GM19025 (cell line): Measurements from ENCODE around the gene RAD17.
A peak's percentile ranks its signal among the peaks of the same experiment; 100 is the strongest.
"Not testable (repeated sequence)": the region's sequence is repeated elsewhere in the genome, so short reads cannot be mapped to it uniquely, and the experiment has no call there.

Experiments
- ATAC-seq: cut with Tn5 transposase; IDR thresholded peaks from one replicate; pipeline ENCODE4 v1.9.1; 2021; ENCODE audit warnings: mild to moderate bottlenecking, low read depth, moderate library complexity; ENCODE audit not compliant: unreplicated experiment

Gene RAD17

GRCh38 chr5:69372394-69372793 lies 2.8 kb downstream of the RAD17 start:
- no peak for ATAC-seq

DNA sequence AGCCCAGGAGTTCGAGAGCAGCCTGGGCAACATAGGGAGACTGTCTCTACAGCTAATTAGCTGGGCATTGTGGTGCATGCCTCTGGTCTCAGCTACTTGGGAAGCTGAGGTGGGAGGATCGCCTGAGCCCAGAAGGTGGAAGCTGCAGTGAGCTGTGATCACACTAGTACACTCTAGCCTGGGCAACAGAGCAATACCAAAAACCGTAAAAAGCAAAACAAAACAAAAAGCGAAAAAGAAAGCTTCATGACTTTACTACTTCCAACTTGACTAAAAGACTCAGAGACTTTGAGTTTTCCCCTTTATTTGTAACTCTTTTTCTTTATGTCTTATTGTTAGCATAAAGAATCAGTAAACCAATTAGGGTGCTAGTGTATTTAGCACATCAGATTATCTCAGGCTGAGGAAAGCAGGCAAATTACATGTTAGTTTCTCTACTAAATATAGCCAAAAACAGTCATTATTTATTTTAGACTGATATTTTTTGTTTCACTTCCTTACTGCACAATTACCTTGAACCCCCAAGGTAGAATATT lies 5.4 kb downstream of the RAD17 start:
- ATAC-seq, result peak; percentile 67

GRCh38 chr5:69378376-69378775 lies 8.8 kb downstream of the RAD17 start:
- ATAC-seq, result no peak

DNA sequence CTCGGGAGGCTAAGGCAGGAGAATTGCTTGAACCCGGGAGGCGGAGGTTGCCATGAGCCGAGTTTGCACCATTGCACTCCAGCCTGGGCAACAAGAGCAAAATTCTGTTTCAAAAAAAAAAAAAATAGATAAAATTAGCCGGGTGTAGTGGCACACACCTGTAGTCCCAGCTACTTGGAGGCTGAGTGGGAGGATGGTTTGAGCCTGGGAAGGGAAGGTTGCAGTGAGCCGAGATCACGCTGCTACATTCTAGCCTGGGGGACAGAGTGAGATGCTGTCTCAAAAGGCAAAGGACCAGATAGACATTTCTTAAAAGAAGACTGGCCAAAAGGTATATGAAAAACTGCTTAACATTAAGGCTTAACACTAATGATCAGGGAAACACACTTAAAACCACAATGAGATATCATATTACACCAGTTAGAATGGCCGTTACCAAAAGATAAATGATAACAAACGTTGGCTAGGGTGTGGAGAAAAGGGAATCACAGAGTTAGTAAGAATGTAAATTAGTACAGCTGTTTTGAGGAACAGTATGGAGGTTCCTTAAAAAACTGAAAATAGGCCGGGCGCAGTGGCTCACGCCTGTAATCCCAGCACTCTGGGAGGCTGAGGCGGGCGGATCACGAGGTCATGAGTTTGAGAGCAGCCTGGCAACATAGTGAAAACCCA lies 35.2 kb downstream of the RAD17 start:
- no peak for ATAC-seq

DNA sequence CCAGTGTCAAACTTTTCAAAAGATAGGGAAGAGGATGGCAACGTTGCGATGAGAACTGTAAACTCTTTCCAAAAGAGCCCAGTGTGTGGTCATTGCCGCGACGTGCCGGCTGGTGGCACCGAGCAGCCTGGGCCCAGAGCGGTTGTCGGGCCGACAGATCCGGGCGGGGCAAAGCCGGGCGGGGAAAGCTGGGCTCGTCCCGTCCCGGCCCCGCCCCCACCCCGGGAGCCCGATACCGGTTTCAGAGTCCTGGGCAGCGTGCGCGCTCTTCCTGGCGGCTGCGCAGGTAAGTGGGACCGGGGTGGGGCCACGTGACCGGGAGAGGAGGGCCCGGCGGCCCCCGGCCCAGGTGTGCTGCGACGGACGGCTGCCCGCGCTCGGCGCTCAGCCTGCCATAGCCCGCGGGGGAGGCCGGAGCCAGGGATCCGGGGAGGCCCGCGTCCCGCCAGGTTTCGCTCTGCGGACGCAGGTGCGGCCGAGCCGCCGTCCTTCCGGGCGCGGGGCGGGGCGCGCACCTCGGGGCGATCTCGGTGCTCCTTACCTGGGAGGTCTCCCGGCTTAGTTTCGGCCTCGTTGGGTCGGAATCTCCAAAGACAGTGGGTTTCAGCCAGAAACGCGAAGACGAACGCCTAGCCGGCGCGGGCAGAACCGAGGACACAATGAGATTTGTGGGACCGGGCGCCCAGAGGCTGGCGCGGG lies 45.4 kb downstream of the RAD17 start, which contains the start of gene MARVELD2:
Gene MARVELD2 (plus strand): TSS at position 232 of the 699 bp plus-strand sequence. CDS start 4,270 bp downstream, outside the sequence.
- peak; percentile 80 for ATAC-seq

GRCh38 chr5:69415584-69415958 lies 46.0 kb downstream of the RAD17 start:
- no peak for ATAC-seq

DNA sequence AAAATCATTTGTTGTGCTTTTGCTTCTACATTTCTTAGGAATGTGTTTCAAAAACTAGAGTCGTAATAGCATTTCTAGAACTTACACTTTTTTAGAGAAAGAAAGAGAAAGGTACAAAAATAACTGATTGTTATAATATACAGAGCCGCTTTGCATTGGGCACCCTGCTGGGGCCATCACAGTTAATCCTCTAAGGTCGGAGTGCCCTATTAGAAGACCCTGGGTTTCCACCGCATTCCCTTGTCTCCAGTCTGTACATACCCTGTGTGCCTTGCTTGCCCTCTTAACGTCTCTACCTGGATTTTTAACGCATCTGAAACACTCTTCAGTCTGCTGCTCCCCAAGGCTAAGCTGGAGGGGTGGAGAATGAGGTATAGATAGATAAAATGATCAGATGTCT lies 46.6 kb downstream of the RAD17 start:
- no peak for ATAC-seq

- no peak for ATAC-seq
These were observed 47.1 kb downstream of the RAD17 start for GRCh38 chr5:69416699-69417098.

DNA sequence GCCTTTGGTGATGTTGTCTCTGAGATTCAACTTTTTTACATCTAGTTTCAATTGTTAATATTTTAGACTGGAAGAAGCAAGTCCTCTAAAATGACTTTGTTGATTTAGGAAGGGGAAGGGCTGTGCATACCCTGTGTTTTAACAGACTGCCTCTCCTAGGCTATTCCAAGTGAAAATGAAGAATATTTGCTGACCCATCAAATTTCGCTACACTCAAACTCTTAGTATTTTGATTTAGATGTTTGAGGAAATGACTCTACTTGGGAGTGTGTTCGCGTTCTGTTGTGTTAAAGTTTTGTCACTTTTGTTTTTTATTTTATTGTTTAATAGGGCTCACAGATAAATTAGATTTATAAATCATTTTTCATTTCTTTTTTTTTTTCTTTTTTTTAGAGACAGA lies 48.9 kb downstream of the RAD17 start:
- no peak for ATAC-seq

DNA sequence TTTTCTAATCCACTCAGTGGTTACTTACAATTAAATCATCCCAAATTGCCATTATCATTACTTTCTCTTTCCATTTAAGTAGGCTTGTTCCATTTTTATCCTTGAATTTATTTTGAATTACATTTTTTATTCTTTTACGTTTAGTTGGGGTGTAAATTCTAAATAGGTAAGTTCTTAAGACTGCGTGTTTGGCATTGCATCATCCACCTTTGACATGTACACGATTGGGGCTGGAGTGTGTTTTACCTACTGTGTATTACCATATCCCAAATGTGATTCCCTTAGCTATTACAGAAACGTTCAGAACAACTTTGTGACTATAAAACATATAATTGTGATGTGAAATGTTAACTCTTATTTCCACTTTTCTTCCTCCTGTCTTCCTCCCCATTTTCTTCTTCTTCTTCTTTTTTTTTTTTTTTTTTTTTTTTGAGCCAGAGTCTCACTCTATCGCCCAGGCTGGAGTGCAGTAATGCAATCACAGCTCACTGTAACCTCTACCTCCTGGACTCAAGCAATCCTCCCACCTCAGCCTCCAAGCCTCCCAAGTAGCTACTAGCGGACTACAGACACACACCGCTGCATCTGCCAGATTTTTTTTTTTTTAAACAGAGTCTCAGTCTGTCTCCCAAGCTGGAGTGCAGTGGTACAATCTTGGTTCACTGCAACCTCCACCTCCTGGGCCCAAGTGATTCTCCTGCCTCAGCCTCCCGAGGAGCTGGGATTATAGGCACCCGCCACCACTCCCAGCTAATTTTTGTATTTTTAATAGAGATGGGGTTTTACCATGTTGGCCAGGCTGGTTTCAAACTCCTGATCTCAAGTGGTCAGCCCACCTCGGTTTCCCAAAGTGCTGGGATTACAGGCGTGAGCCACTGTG lies 62.0 kb downstream of the RAD17 start:
- ATAC-seq, result no peak

GRCh38 chr5:69432412-69433206 lies 63.0 kb downstream of the RAD17 start:
- peak; percentile 74 for ATAC-seq

DNA sequence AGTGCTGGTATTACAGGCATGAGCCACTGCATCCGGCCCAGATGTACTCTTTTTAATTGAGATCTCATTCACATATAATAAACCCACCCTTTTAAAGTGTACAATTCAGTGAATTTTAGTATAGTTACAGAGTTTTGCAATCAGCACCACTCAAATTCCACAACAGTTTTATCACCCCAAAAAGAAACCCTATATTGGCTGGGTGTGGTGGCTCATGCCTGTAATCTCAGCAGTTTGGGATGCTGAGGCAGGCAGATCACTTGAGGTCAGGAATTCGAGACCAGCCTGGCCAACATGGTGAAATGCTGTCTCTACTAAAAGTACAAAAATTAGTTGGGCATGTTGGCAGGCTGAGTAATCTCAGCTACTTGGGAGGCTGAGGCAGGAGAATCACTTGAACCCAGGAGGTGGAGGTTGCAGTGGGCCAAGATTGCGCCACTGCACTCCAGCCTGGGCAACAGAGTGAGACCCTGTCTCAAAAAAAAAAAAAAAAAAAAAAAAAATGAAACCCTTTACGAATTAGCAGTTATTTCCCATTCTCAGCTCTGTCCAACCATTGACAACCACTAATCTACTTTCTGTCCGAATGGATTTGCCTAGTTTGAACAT lies 65.8 kb downstream of the RAD17 start:
- not testable (repeated sequence) for ATAC-seq

DNA sequence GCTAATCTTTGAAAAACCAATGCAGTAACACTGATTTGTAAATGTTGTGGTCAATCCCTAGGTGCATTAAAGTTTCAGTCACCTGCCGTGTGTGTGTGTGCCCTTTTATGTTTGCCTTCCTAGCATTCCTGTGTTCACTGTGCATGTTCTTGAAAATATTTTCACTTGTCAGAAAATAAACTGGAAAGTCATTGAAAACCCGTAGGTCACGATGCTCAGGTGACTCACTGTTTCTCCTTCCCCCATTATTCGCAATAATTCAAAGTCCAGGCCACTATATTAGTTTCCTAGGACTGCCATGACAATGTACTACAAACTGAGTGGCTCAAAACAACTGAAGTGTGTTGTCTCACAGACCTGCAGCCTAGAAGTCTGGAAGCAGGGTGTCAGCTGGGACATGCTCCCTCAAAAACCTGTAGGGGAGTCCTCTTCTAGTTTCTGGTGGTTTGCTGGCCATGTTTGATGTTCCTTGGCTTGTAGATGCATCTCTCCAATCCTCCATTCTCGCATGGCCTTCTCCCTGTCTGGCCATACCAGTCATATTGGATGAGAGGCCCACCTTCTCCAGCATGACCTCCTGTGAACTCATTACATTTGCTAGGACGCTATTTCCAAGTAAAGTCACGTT lies 74.6 kb downstream of the RAD17 start:
- no peak for ATAC-seq

DNA sequence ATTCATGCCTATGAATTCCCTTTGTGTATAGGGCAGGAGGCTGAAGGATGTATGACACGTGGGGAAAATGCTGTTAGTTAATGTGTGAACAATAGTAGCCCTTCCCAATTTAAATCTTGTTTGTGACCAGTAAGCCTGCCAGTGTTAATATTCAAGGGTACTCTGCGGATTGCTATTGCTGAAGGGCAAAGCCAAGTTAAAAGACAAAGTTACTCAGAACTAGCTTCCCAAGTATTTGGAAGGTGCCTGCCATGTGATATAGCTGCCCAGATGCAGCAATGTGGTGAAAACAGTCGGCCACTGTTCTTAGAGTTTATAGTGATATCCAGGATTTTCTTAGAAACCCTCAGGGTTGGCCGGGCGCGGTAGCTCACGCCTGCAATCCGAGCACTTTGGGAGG lies 79.9 kb downstream of the RAD17 start:
- no peak for ATAC-seq

DNA sequence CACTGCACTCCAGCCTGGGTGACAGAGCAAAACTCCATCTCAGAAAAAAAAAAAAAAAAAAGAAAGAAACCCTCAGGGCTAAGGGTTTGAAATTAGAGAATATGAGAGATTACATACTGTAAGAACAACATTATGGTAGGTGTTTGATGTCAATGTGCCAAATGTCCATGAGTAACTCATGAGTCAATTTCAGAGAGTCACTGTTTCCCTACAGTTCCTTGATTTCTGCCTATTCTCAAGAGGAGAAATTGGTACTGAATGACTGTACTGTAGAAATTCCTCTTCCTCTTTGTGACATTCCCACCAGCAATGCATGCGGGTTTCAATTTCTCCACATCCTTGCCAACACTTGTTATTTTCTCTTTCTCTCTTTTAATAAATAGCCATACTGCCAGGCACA lies 80.5 kb downstream of the RAD17 start:
- ATAC-seq, result no peak

DNA sequence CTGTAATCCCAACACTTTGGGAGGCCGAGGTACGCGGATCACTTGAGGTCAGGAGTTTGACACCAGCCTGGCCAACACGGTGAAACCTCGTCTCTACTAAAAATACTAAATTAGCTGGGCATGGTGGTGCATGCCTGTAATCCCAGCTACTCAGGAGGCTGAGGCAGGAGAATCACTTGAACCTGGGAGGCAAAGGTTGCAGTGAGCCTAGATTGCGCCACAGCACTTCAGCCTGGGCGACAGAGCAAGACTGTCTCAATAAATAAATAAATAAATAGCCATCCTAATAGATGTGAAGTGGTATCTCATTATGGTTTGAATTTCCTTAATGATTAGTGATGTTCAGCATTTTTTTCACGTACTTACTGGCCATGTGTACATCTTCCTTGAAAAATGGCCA lies 80.9 kb downstream of the RAD17 start:
- not testable (repeated sequence) for ATAC-seq

DNA sequence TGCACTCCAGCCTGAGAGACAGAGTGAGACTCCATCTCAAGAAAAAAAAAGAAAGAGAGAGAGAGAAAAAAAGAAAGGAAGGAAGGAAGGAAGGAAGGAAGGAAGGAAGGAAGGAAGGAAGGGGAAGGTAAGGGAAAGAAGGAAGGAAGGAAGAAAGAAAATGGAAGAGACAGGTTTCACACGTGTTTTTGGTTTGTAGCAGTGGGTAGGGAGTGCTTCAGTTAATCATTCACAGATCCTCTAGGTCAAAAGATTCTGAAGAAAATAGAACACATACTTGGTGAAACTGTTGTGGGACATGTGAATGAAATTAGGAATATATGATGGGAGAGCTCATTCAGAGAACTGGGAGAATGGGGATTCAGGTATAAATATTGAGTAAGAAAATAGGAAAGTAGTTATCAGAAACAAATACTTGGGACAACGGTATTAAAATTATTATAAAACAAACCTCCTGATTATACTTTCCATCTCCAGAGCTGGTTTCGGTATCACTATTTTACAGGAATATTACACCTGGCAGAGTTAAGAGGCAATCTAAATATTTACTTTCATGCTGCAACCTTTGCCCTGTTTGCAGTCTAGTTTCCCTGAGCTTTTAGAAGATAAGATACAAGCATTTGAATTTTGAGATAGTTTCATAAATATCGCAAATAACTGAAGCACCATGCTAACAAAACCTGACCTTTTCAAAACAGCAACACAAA lies 82.5 kb downstream of the RAD17 start:
- ATAC-seq, result no peak

DNA sequence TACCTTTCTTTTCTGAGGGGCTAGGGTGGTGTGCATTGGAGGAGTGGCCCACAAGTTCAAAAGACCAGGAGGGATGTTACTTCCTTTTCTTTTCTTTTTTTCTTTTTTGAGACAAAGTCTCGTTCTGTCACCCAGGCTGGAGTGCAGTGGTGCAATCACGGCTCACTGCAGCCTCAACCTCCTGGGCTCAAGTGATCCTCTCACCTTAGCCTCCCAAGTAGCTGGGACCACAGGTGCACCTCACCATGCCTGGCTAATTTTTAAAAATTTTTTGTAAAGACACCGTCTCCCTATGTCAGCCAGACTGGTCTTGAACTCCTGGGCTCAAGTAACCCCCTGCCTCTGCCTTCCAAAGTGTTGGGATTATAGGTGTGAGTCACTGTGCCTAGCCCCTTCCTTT lies 83.9 kb downstream of the RAD17 start:
- ATAC-seq, result not testable (repeated sequence)
